HEK293 (cell line): ENCODE results near the gene DUS3L.

Experiments
- ATF2 ChIP-seq: fragments of 450-650 bp; formaldehyde crosslinking; IDR thresholded peaks from 2 replicates; pipeline ENCODE4 v1.5.1; 2016; ENCODE audit warnings: missing biosample characterization, missing genetic modification characterization, low read depth
- BCL11A ChIP-seq: fragments of 450-650 bp; formaldehyde crosslinking; IDR thresholded peaks from 2 replicates; pipeline ENCODE4 v1.5.1; 2016; ENCODE audit warnings: low read depth, missing biosample characterization, missing genetic modification characterization
- ZNF274 ChIP-seq, 2 experiments: fragments of 200-500 bp in 1 of 2; fragments of 450-650 bp in 1 of 2; sonication (Bioruptor generic) in 1 of 2; formaldehyde crosslinking in 1 of 2; IDR thresholded peaks; 2 replicates each; pipeline versions ENCODE4 v1.5.1 to v1.6.1; 2014 to 2016; ENCODE audit warnings: borderline replicate concordance in 1 of 2, inconsistent platforms in 1 of 2, low read length in 1 of 2, missing biosample characterization in 1 of 2, missing genetic modification characterization in 1 of 2
- ZNF416 ChIP-seq: fragments of 450-650 bp; formaldehyde crosslinking; IDR thresholded peaks from 2 replicates; pipeline ENCODE4 v1.5.1; 2016; ENCODE audit warnings: missing biosample characterization, missing genetic modification characterization

GRCh38 chr19:5795382-5795919 lies 4.5 kb upstream of the DUS3L start:
- TF ChIP-seq ZNF274 (IDR thresholded peaks at IDR 0.05; ENCODE audit: low read length) = no peak
- no peak for TF ChIP-seq ZNF274 (tag by site-specific recombination; IDR thresholded peaks at IDR 0.05; ENCODE audit: borderline replicate concordance)
- no peak for TF ChIP-seq ZNF416 (tag by site-specific recombination)
- TF ChIP-seq ATF2 (tag by site-specific recombination) = no peak
- no peak for TF ChIP-seq BCL11A
